Measurements from ENCODE around the gene FOCAD.

FOCAD gene

GRCh38 chr9:20996809-20997208 lies 312.8 kb downstream of the FOCAD start:
- H3K18ac ChIP-seq (ENCODE audit: low read depth in 1 of 2, low read length in 2 of 2): no peak overlapping the region
- peaks cover 6% of the 10 kb centered on the region for H3K79me1 ChIP-seq (replicated peaks; ENCODE audit: low read length, poor library complexity, severe bottlenecking)
- no peak overlapping the region for H2BK5ac ChIP-seq (ENCODE audit: low read depth, low read length, poor library complexity, severe bottlenecking)
- H3K9me3 ChIP-seq (ENCODE audit: control insufficient read depth, low read length): no peaks in the 10 kb centered on the region
- H4K8ac ChIP-seq (ENCODE audit: low read length): no peak overlapping the region
- H2AFZ ChIP-seq (ENCODE audit: low read depth, low read length): no peak overlapping the region
- H2AK5ac ChIP-seq (ENCODE audit: low read length, severe bottlenecking): no peak overlapping the region
- peaks cover 9 to 85% of the 10 kb centered on the region in 2 experiments for H3K36me3 ChIP-seq (ENCODE audit: control insufficient read depth in 1 of 2, insufficient read depth in 2 of 2, low read depth in 1 of 2, low read length in 2 of 2)
- H3K4ac ChIP-seq (ENCODE audit: low read depth in 1 of 2, low read length in 2 of 2): no peak overlapping the region
- no peak overlapping the region for H3K4me2 ChIP-seq (ENCODE audit: low read length, poor library complexity, severe bottlenecking)
- H3K23ac ChIP-seq (ENCODE audit: low read length in 2 of 2): no peak overlapping the region
- no peak overlapping the region for H4K91ac ChIP-seq (ENCODE audit: low read length)
- H2BK120ac ChIP-seq (ENCODE audit: low read depth, low read length): no peak overlapping the region
- H3K14ac ChIP-seq (ENCODE audit: low read length in 2 of 2): no peak overlapping the region
- WGBS: 89% methylated on average over 2 of the region's 2 CpGs
- H3K9ac ChIP-seq (ENCODE audit: low read length): no peak overlapping the region
- H3K27me3 ChIP-seq (ENCODE audit: control insufficient read depth in 1 of 2, insufficient read depth in 1 of 2, low read length in 2 of 2): no peaks in the 10 kb centered on the region
- H2BK15ac ChIP-seq (ENCODE audit: low read depth, poor library complexity, severe bottlenecking): no peak overlapping the region
- H3K27ac ChIP-seq (ENCODE audit: low read length, poor library complexity, severe bottlenecking): no peak overlapping the region
- H3K4me1 ChIP-seq (ENCODE audit: control insufficient read depth, insufficient read depth, low read depth, low read length): no peaks in the 10 kb centered on the region
- H3K4me3 ChIP-seq (ENCODE audit: insufficient read depth in 1 of 2, low read depth in 1 of 2, low read length in 2 of 2): no peak overlapping the region
- DNase-seq: no peak
- no peak overlapping the region for H2BK12ac ChIP-seq (ENCODE audit: low read length in 2 of 2)

DNA sequence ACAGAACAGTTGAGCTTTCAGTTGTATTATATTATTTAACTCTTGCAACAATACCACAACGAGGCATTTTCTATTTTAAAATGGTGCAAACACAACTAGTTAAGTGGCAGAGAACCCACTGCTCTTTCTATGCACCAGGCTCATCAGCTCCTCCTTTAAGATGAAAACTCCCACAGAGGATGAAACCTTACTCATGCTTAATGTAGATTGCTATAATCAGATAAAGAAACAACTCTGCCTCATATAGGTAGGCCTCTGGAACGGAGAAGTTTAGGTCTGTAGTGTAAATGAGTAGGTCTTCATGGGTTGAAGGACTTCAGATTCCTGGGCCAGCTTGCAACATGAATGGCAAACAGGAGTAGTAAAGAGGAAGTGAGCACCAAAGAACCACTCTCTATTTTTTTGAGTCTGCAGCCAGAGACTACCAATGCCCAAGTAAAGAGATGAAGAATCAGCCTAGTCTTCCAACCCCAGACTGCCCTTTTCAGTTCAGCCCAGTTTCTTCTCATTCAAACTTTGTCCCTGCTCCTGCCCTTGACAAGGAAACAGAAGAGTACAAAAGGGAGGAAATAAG lies 313.5 kb downstream of the FOCAD start:
- H2AK5ac ChIP-seq (ENCODE audit: low read length, severe bottlenecking): no peak overlapping the region
- no peak overlapping the region for H3K9ac ChIP-seq (ENCODE audit: low read length)
- peaks cover 4% of the 10 kb centered on the region for H3K79me1 ChIP-seq (replicated peaks; ENCODE audit: low read length, poor library complexity, severe bottlenecking)
- H2BK120ac ChIP-seq (ENCODE audit: low read depth, low read length): no peak overlapping the region
- no peak overlapping the region for H3K23ac ChIP-seq (ENCODE audit: low read length in 2 of 2)
- no peak overlapping the region for H4K8ac ChIP-seq (ENCODE audit: low read length)
- no peak overlapping the region for H2BK15ac ChIP-seq (ENCODE audit: low read depth, poor library complexity, severe bottlenecking)
- no peak for DNase-seq
- H2AFZ ChIP-seq (ENCODE audit: low read depth, low read length): no peak overlapping the region
- no peak overlapping the region for H3K4ac ChIP-seq (ENCODE audit: low read depth in 1 of 2, low read length in 2 of 2)
- no peak overlapping the region for H3K4me2 ChIP-seq (ENCODE audit: low read length, poor library complexity, severe bottlenecking)
- no peak overlapping the region for H4K91ac ChIP-seq (ENCODE audit: low read length)
- H2BK5ac ChIP-seq (ENCODE audit: low read depth, low read length, poor library complexity, severe bottlenecking): no peak overlapping the region
- H3K9me3 ChIP-seq (ENCODE audit: control insufficient read depth, low read length): no peaks in the 10 kb centered on the region
- H2BK12ac ChIP-seq (ENCODE audit: low read length in 2 of 2): no peak overlapping the region
- H3K27me3 ChIP-seq (ENCODE audit: control insufficient read depth in 1 of 2, insufficient read depth in 1 of 2, low read length in 2 of 2): no peaks in the 10 kb centered on the region
- 100% methylated on average over 2 of the region's 2 CpGs for WGBS
- peaks cover 5 to 78% of the 10 kb centered on the region in 2 experiments for H3K36me3 ChIP-seq (ENCODE audit: control insufficient read depth in 1 of 2, insufficient read depth in 2 of 2, low read depth in 1 of 2, low read length in 2 of 2)
- H3K4me1 ChIP-seq (ENCODE audit: control insufficient read depth, insufficient read depth, low read depth, low read length): no peaks in the 10 kb centered on the region
- no peak overlapping the region for H3K18ac ChIP-seq (ENCODE audit: low read depth in 1 of 2, low read length in 2 of 2)
- H3K27ac ChIP-seq (ENCODE audit: low read length, poor library complexity, severe bottlenecking): no peak overlapping the region
- no peak overlapping the region for H3K14ac ChIP-seq (ENCODE audit: low read length in 2 of 2)
- no peak overlapping the region for H3K4me3 ChIP-seq (ENCODE audit: insufficient read depth in 1 of 2, low read depth in 1 of 2, low read length in 2 of 2)

GRCh38 chr9:21001581-21001980 lies 317.5 kb downstream of the FOCAD start:
- no peak overlapping the region for H3K23ac ChIP-seq (ENCODE audit: low read length in 2 of 2)
- H3K14ac ChIP-seq (ENCODE audit: low read length in 2 of 2): no peak overlapping the region
- H3K4ac ChIP-seq (ENCODE audit: low read depth in 1 of 2, low read length in 2 of 2): no peak overlapping the region
- no peak overlapping the region for H2BK120ac ChIP-seq (ENCODE audit: low read depth, low read length)
- H4K91ac ChIP-seq (ENCODE audit: low read length): no peak overlapping the region
- H2BK12ac ChIP-seq (ENCODE audit: low read length in 2 of 2): no peak overlapping the region
- H3K36me3 ChIP-seq (ENCODE audit: control insufficient read depth in 1 of 2, insufficient read depth in 2 of 2, low read depth in 1 of 2, low read length in 2 of 2): peaks cover 0 to 64% of the 10 kb centered on the region in 2 experiments
- H2AK5ac ChIP-seq (ENCODE audit: low read length, severe bottlenecking): no peak overlapping the region
- H3K79me1 ChIP-seq (replicated peaks; ENCODE audit: low read length, poor library complexity, severe bottlenecking): no peaks in the 10 kb centered on the region
- H2AFZ ChIP-seq (ENCODE audit: low read depth, low read length): no peak overlapping the region
- H3K9ac ChIP-seq (ENCODE audit: low read length): no peak overlapping the region
- H3K4me2 ChIP-seq (ENCODE audit: low read length, poor library complexity, severe bottlenecking): no peak overlapping the region
- WGBS: 13% methylated on average over 1 of the region's 1 CpG
- H2BK5ac ChIP-seq (ENCODE audit: low read depth, low read length, poor library complexity, severe bottlenecking): no peak overlapping the region
- no peak overlapping the region for H3K18ac ChIP-seq (ENCODE audit: low read depth in 1 of 2, low read length in 2 of 2)
- no peak for DNase-seq
- no peaks in the 10 kb centered on the region for H3K4me1 ChIP-seq (ENCODE audit: control insufficient read depth, insufficient read depth, low read depth, low read length)
- H3K27ac ChIP-seq (ENCODE audit: low read length, poor library complexity, severe bottlenecking): no peak overlapping the region
- no peak overlapping the region for H3K4me3 ChIP-seq (ENCODE audit: insufficient read depth in 1 of 2, low read depth in 1 of 2, low read length in 2 of 2)
- no peaks in the 10 kb centered on the region for H3K9me3 ChIP-seq (ENCODE audit: control insufficient read depth, low read length)
- no peak overlapping the region for H4K8ac ChIP-seq (ENCODE audit: low read length)
- no peak overlapping the region for H2BK15ac ChIP-seq (ENCODE audit: low read depth, poor library complexity, severe bottlenecking)
- H3K27me3 ChIP-seq (ENCODE audit: control insufficient read depth in 1 of 2, insufficient read depth in 1 of 2, low read length in 2 of 2): no peaks in the 10 kb centered on the region

DNA sequence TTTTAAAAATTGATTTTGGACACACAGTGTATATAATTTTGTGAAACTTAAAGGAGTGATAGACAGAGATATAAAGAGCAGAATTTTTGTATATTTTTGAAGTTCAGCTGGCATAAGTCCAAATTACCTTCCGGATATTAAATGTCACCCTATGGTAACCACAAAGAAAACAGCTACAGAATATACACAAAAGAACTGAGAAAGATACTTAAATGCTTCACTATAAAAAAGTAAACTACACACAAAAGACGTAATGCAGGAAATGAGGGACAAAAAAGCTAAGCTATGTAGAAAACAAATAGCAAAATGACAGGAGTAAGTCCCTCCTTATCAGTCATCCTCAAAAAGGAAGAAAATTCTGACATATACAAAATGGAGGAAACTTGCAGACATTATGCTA lies 318.0 kb downstream of the FOCAD start:
- Histone ChIP-seq H3K9ac (ENCODE audit: low read length) (no peak overlapping the region), H3K23ac (ENCODE audit: low read length in 2 of 2) (no peak overlapping the region), H3K79me1 (replicated peaks; ENCODE audit: low read length, poor library complexity, severe bottlenecking) (no peaks in the 10 kb centered on the region), H3K4ac (ENCODE audit: low read depth in 1 of 2, low read length in 2 of 2) (no peak overlapping the region), H2BK12ac (ENCODE audit: low read length in 2 of 2) (no peak overlapping the region), H4K91ac (ENCODE audit: low read length) (no peak overlapping the region), H3K4me1 (ENCODE audit: control insufficient read depth, insufficient read depth, low read depth, low read length) (no peaks in the 10 kb centered on the region), H3K4me2 (ENCODE audit: low read length, poor library complexity, severe bottlenecking) (no peak overlapping the region), H3K9me3 (ENCODE audit: control insufficient read depth, low read length) (no peaks in the 10 kb centered on the region), H2BK120ac (ENCODE audit: low read depth, low read length) (no peak overlapping the region), H2AK5ac (ENCODE audit: low read length, severe bottlenecking) (no peak overlapping the region), H3K27me3 (ENCODE audit: control insufficient read depth in 1 of 2, insufficient read depth in 1 of 2, low read length in 2 of 2) (no peaks in the 10 kb centered on the region), H2AFZ (ENCODE audit: low read depth, low read length) (no peak overlapping the region), H3K14ac (ENCODE audit: low read length in 2 of 2) (no peak overlapping the region), H2BK5ac (ENCODE audit: low read depth, low read length, poor library complexity, severe bottlenecking) (no peak overlapping the region), H3K18ac (ENCODE audit: low read depth in 1 of 2, low read length in 2 of 2) (no peak overlapping the region), H2BK15ac (ENCODE audit: low read depth, poor library complexity, severe bottlenecking) (no peak overlapping the region), H3K27ac (ENCODE audit: low read length, poor library complexity, severe bottlenecking) (no peak overlapping the region), H3K4me3 (ENCODE audit: insufficient read depth in 1 of 2, low read depth in 1 of 2, low read length in 2 of 2) (no peak overlapping the region), H4K8ac (ENCODE audit: low read length) (no peak overlapping the region), H3K36me3 (ENCODE audit: control insufficient read depth in 1 of 2, insufficient read depth in 2 of 2, low read depth in 1 of 2, low read length in 2 of 2) (peaks cover 0 to 64% of the 10 kb centered on the region in 2 experiments)
- WGBS: no CpG with 5 or more reads among the region's 2 CpGs
- DNase-seq: no peak
